HG03103 (cell line): ENCODE results near the gene REV3L.
"Not testable (repeated sequence)": the region's sequence is repeated elsewhere in the genome, so short reads cannot be mapped to it uniquely, and the experiment has no call there.

Source experiments
- ATAC-seq: cut with Tn5 transposase; IDR thresholded peaks from one replicate; pipeline ENCODE4 v1.9.1; 2021; ENCODE audit warnings: low read depth; ENCODE audit not compliant: unreplicated experiment

Gene REV3L

GRCh38 chr6:111307275-111307858 lies 175.7 kb downstream of the REV3L start:
- ATAC-seq: no peak

- ATAC-seq: no peak
Measured at GRCh38 chr6:111306104-111306888, 176.7 kb downstream of the REV3L start.

GRCh38 chr6:111301946-111302345 lies 181.1 kb downstream of the REV3L start:
- ATAC-seq: peak; percentile 62

GRCh38 chr6:111300938-111301800 lies 181.8 kb downstream of the REV3L start:
- ATAC-seq: not testable (repeated sequence)

GRCh38 chr6:111297776-111298175 lies 185.2 kb downstream of the REV3L start:
- ATAC-seq: no peak

GRCh38 chr6:111294374-111294967 lies 188.5 kb downstream of the REV3L start:
- no peak for ATAC-seq

- ATAC-seq: no peak
Measured at GRCh38 chr6:111291336-111292259, 191.4 kb downstream of the REV3L start.

GRCh38 chr6:111290689-111291335 lies 192.2 kb downstream of the REV3L start:
- peak; percentile 68 for ATAC-seq

GRCh38 chr6:111284356-111284755 lies 198.7 kb downstream of the REV3L start:
- not testable (repeated sequence) for ATAC-seq

- no peak for ATAC-seq
Measured at GRCh38 chr6:111283707-111284106, 199.3 kb downstream of the REV3L start.

- ATAC-seq: no peak
Measured at GRCh38 chr6:111282515-111282914, 200.5 kb downstream of the REV3L start.

- ATAC-seq: no peak
Measured at GRCh38 chr6:111280445-111280955, 202.5 kb downstream of the REV3L start.

- ATAC-seq: no peak
Measured at GRCh38 chr6:111278731-111279130, 204.3 kb downstream of the REV3L start.

- ATAC-seq: no peak
Measured at GRCh38 chr6:111277819-111278218, 205.2 kb downstream of the REV3L start.

GRCh38 chr6:111276736-111277135 lies 206.3 kb downstream of the REV3L start:
- ATAC-seq: no peak

GRCh38 chr6:111276335-111276734 lies 206.7 kb downstream of the REV3L start:
- no peak for ATAC-seq

- ATAC-seq: no peak
Measured at GRCh38 chr6:111274593-111275217, 208.3 kb downstream of the REV3L start.

- ATAC-seq: no peak
Measured at GRCh38 chr6:111270121-111270520, 212.9 kb downstream of the REV3L start.
